ENCODE data around the gene HIBADH.

The HIBADH gene

GRCh38 chr7:27634671-27635493 is 27.8 kb downstream of the HIBADH start:
- DNase-seq, result no peak

GRCh38 chr7:27633062-27633461 is 29.6 kb downstream of the HIBADH start:
- no peak for DNase-seq

- DNase-seq, result no peak
Measured at GRCh38 chr7:27631391-27631790, 31.3 kb downstream of the HIBADH start.

- no peak for DNase-seq
Measured at GRCh38 chr7:27627146-27627545, 35.5 kb downstream of the HIBADH start.

GRCh38 chr7:27619492-27619891 is 43.2 kb downstream of the HIBADH start:
- no peak for DNase-seq

GRCh38 chr7:27617651-27618381 is 44.9 kb downstream of the HIBADH start:
- DNase-seq, result no peak

- no peak for DNase-seq
Measured at GRCh38 chr7:27616914-27617548, 45.7 kb downstream of the HIBADH start.

- no peak for DNase-seq
Measured at GRCh38 chr7:27616186-27616491, 46.5 kb downstream of the HIBADH start.

- no peak for DNase-seq
Measured at GRCh38 chr7:27615420-27616185, 47.1 kb downstream of the HIBADH start.

GRCh38 chr7:27614095-27614494 is 48.6 kb downstream of the HIBADH start:
- no peak for DNase-seq

- DNase-seq, result no peak
Measured at GRCh38 chr7:27611059-27611458, 51.6 kb downstream of the HIBADH start.

- peak; percentile 67 for DNase-seq
Measured at GRCh38 chr7:27608776-27609495, 53.7 kb downstream of the HIBADH start.

- DNase-seq, result no peak
Measured at GRCh38 chr7:27607210-27607606, 55.5 kb downstream of the HIBADH start.

- DNase-seq, result no peak
Measured at GRCh38 chr7:27606270-27607209, 56.1 kb downstream of the HIBADH start.

- DNase-seq, result peak; percentile 56
Measured at GRCh38 chr7:27605689-27606269, 56.9 kb downstream of the HIBADH start.

GRCh38 chr7:27605283-27605682 is 57.4 kb downstream of the HIBADH start:
- no peak for DNase-seq

- peak; percentile 13 for DNase-seq
Measured at GRCh38 chr7:27603813-27604212, 58.9 kb downstream of the HIBADH start.

- no peak for DNase-seq
Measured at GRCh38 chr7:27602766-27603165, 59.9 kb downstream of the HIBADH start.

- no peak for DNase-seq
Measured at GRCh38 chr7:27601217-27601616, 61.5 kb downstream of the HIBADH start.

- no peak for DNase-seq
Measured at GRCh38 chr7:27600247-27600646, 62.4 kb downstream of the HIBADH start.

- DNase-seq, result no peak
Measured at GRCh38 chr7:27595009-27595408, 67.7 kb downstream of the HIBADH start.
